GM18520 (cell line): Measurements from ENCODE around the gene COX7B2.

Experiments
- ATAC-seq: cut with Tn5 transposase; IDR thresholded peaks from one replicate; pipeline ENCODE4 v1.9.1; 2021; ENCODE audit not compliant: unreplicated experiment

The COX7B2 gene

DNA sequence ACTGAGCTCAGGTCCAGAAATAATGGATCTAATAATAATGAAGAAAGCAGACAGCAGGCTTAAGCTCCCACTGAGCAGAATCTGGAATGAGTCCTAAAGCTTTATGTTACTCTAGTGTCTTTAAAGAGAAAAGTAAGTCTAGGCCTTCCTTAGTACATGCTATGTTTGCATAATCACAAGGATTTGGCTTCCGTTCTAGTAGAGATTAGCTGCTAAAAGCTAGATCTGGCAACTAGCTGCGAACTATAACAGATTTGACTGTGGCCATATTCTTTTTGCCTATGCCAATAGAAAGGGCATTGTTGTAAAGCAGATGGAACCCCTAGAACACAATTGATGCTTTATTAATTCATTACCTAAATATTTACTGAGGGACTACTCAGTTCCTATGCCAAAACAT, 19.0 kb downstream of the COX7B2 start:
- no peak for ATAC-seq

DNA sequence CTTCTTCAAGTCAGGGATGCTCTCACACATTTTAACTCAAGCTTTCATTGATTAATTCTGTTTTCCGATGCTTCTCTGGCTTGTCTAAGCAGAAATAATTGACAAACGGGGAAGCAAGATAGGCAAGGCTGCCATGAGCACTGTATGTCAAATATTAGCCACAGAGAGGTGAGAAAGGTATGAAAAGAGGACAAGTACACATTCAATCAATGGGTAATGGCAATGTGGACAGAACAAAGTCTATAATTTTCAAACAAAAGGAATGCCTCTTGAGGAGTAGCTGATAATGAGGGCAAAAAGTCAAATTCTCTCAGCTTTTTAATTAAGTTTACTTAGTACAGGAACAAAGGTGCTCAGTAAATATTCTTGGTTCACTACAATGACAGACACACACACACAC, 19.6 kb downstream of the COX7B2 start:
- ATAC-seq = no peak

DNA sequence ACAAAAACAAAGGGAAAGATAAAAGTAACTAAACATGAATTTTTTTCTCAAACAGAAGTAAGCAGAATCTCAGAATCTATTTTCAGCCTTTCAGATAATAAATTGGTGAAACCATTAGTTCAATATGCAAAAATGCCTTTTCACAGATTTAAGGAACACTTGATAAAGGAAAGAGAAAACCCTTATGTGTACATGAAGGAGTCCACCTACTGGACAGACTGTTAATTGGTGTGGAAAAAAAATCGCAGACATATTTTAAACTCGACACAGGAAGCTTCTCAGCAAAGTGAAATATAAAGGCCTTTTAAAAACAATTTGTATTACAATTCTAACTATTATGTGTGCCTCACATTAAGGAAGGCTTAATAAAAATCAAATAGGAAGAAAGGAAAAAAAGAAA, 22.3 kb downstream of the COX7B2 start:
- ATAC-seq = no peak

DNA sequence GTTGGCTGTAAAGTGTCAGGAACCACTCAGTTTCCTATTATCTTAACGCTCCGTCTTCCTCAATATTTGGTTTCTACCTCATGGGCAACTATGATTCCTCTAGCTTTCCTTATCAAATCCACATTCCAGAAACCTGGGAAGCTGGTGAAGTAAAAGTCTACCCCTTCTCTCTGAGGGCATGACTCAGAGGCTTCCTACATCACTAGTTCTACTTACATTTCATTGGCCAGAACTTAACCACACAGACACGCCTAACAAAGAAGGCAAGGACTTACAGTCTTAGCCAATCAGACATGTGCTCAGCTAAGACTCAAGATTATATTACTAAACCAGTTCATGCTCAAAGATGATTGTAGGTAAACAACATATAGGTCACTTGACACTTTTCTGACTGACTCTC, 30.4 kb downstream of the COX7B2 start:
- ATAC-seq = no peak

DNA sequence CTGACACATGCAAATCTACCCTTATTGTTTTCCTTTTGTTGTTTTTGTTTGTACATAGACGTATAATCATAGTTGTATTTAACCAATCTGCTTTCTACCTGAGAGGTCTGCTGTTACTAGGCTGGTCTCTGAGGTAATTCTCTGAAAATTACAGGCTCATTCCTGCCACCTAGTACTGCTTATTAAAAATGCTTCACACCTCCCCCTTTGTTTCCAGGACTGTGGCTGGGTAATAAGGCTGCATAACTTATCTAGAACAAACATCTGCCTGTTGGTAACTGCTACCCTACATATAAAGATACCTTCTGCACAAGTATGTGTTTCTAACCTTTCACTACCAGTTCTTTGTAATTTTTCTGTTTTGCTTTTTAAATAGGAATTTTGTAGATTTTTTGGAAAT, 34.2 kb downstream of the COX7B2 start:
- no peak for ATAC-seq

DNA sequence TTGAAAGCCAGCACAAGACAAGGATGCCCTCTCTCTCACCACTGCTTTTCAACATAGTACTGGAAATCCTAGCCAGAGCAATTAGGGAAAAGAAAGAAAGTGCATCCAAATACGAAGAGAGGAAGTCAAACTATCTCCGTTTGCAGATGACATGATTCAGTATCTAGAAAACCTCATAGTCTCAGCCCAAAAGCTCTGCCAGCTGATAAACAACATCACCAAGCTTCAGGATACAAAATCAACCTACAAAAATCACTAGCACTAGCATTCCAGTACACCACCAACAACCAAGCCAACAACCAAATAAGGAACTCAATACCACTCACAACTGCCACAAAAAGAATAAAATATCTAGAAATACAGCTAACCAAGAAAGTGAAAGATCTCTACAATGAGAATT, 38.6 kb downstream of the COX7B2 start:
- no peak for ATAC-seq

DNA sequence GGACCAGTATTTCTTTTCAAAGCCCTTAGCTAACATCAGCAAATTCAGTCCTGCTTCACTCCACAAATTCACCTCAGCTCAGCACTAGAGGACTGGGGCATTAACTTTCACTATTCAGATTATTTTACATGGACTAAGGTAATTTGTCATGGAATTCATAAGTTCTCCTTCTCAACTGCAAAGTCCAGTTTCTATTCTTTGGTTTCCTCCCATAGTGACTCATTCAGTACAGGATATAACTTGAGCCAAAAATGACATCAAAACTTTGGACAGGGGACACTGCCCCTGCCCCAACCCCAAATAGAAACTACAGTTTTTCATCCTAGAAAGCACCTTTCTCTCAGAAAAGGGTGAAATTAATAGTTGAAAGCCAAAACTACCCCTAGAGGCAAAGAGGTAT, 52.7 kb downstream of the COX7B2 start:
- no peak for ATAC-seq

DNA sequence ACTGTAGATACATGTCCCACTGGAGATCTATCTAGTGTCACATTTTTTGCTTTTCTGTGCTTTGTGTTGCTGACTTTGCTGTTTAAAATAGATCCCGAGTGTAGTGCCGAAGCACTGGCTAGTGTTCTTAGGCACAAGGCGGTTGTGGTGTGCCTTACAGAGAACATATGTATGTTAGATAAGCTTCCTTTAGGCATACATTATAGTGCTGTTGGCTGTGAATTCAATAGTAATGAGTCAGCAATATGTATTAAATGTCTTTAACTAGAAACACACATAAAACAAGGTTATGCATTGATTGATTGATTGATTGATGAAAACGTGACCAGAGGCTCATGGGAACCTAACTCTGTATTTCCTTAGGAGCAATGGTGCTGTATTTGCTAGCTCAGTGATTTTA, 56.2 kb downstream of the COX7B2 start:
- ATAC-seq = no peak

DNA sequence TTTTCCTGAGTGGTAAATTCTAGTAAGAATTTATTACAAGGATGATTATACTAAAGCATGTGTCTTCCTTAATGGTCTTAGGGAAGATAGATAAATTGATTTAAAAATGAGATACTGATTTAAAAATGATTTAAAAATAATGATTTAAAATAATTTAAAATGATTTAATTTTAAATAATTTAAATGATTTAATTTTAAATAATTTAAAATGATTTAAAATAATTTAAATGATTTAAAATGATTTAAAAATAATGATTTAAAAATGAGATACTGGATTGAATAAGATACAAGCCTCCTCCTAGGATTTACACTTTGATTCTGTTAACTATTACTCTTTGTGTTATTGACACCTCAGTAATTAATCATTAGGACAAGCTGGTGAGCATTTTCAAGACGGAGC, 59.0 kb downstream of the COX7B2 start:
- no peak for ATAC-seq

DNA sequence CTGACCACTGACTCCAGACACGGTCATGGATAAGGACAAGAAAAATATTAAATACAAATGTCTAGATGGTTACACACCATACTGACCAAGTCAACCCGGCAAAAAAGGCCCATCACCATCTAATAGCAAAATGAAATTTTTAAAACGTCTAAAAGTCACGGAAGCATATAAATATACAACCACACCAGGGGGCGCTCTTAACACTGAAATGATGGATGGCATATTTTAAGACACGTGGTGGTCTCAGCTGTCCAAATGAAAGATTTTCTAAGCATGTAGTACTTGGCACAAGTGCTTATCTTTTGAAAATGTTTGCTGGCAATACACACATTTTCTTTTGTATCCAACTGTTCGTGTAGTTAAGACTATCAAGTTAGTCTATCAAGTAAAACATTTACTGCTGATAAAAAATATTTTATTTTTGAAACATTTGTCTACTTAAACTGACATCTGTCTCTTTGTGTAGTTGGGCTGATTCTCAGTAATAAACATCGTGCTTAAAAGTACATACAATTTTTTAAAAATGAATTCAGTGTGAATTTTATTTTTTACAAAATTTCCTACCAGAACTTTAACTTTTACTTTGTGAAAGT, 64.6 kb downstream of the COX7B2 start:
- ATAC-seq = no peak

DNA sequence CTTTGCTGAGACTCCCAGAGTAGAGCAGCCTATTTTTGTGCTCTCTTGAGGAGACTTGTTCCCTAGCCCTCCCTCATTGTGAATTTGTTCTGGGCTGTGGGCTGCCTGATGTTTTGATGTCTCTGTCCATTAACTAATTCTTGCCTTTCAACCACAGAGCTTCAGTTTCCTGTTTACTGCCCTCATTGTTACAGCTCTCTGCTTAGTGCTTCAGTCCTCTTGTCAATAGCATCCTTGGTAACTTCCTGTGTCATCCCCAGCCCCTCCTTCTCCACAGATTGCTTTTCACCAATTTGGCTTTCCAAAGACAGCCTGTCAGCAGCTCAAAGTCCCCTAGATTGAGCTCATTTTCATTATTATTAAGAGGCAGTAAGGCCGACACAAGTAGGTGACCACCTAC, 69.9 kb downstream of the COX7B2 start:
- ATAC-seq = peak; percentile 61

DNA sequence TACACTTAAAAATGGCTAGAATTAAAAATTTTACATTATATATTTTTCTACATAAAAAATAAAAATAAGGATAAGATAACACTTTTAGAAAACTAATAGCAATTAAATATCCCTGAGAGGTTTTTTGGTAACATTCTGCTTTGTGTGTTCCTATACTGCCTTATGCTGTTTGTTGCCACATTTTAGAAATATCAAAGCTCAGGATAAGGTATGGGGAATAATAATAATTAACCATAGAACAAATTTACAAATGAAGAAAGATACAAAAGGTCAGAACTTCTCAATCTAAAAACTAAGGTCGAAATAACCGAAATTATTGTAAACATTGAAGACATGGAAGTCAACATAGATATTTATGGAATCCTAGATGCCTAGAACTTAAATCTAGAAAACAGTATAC, 71.4 kb downstream of the COX7B2 start:
- ATAC-seq = no peak

DNA sequence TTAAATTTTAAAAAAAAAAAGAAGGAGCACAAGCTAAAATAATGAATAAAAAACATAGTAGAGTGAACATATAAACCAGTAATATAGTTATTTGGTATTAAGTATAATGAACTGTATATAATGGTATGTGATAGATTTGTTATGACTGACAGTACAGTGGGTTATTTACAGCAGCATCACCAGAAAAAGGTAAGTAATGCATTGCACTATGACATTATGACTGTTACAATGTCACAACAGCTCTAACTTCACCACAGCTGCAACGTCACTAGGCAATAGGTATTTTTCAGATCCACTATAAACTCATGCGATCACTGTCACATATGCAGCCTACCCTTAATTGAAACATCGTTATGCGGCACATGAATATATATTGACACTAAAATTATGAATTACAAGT, 72.5 kb downstream of the COX7B2 start:
- no peak for ATAC-seq

DNA sequence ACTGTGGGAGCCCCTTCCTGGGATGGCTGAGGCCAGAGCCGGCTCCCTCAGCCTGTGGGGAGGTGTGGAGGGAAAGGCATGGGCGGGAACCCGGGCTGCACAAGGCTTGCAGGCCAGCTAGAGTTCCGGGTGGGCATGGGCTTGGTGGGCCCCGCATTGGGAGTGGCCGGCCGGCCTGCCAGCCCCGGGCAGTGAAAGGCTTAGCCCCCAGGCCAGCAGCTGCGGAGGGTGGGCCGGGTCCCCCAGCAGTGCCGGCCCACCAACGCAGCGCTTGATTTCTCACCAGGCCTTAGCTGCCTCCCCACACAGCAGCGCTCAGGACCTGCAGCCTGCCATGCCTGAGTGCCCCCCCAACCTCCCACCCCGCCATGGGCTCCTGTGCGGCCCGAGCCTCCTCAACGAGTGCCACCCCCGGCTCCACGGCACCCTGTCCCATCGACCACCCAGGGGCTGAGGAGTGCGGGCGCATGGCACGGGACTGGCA, 78.0 kb downstream of the COX7B2 start:
- no peak for ATAC-seq

DNA sequence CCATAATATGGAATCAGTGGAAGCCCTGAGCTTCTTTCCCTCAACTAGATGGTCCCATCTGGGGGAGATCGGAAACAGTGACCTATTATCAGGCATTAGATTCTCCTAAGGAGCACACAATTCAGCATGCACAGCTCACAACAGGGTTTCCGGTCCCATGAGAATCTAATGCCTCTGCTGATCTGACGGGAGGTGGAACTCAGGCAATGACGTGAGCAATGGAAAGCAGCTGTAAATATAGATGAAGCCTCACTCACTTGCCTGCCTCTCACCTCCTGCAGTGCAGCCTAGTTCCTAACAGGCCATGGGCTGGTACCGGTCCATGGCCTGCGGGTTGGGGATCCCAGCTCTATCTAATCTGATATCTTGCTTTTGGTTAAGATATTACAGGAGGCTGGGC, 88.9 kb downstream of the COX7B2 start:
- ATAC-seq = no peak

DNA sequence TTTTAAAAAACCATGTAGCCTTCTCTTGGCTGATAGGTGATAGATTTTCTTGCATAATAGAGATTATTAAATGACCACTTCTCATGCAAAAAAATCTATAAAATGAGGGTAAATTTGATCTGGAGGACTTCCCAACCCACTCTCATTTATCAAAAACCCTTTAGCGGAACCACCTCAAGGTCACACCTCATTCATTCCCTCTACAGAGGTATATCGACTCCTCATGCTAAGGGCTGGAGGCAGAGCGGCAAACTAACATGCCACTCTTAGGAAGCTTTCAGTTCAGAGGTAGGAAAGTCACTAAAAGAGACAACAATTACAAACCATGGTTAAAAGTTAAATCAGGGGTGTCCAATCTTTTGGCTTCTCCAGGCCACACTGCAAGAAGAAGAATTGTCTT, 90.0 kb downstream of the COX7B2 start:
- ATAC-seq = no peak

DNA sequence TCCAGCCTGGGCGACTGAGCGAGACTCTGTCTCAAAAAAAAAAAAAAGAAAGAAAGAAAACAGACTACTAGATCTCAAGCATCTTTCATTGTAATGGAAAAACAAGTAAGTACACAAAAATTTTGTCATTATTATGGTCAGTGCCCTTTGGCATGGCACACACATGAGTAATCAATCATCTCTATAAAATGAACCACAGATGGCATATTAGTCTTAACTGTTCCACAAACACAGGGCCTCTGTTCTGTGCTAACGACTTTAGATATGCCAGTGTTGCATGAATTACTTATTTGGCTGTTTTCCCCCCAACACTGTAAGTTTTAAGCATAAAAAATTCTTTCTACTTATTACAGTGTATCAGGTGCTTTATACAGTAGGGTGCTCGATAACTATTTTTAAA, 90.4 kb downstream of the COX7B2 start:
- no peak for ATAC-seq

DNA sequence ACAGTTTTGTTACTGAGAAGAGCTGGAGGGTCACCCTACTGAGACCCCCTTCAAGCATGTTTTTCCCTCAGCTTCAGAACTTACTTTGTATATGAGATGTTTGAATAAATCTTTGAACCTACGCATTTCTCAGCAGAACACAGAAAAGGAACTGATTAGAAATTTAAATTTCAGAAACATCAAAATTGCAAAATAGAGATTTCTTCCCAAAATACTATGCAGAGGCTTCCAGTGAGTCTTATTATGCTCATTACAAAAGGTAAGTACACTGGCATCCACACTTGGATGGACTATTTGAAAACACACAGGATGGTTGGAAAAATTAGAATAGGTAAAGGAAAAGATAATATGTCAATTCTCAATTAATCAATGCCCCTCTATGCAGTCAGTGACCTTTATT, 91.2 kb downstream of the COX7B2 start:
- no peak for ATAC-seq

DNA sequence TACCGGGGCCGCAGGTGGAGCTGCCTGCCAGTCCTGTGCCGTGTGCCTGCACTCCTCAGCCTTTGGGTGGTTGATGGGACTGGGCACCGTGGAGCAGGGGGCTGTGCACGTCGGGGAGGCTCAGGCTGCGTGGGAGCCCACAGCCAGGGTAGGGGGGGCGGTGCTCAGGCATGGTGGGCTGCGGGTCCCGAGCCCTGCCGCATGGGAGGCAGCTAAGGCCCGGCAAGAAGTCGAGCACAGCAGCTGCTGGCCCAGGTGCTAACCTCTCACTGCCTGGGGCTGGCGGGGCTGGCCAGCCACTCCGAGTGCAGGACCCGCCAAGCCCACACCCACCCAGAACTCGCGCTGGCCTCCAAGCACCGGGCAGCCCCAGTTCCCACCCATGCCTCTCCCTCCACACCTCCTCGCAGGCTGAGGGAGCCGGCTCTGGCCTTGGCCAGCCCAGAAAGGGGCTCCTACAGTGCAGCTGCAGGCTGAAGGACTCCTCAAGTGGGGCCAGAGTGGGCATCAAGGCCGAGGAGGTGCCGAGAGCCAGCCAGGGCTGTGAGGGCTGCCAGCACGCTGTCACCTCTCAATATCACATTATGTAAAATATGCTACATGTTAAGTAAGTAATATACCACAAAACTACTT, 104.1 kb downstream of the COX7B2 start:
- ATAC-seq = no peak

DNA sequence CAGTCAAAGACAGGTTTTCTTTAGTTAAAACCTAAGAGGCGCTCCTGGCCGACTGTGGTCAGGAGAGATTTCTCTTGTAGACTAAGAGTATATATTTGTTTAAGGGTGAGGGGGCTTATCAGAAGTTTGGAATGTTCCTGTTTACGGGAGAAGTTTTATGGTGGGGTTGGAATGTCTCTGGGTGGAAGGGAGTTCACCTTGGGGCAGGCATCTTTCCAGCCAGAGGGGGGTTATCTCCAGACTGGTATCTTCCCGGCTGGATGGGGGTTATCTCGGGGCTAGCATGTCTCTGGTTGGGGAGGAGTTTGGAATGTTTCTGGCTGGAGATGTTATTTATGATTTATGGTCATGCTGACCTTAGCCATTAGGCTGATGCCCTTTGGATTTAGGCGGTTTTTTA, 116.0 kb downstream of the COX7B2 start:
- no peak for ATAC-seq

DNA sequence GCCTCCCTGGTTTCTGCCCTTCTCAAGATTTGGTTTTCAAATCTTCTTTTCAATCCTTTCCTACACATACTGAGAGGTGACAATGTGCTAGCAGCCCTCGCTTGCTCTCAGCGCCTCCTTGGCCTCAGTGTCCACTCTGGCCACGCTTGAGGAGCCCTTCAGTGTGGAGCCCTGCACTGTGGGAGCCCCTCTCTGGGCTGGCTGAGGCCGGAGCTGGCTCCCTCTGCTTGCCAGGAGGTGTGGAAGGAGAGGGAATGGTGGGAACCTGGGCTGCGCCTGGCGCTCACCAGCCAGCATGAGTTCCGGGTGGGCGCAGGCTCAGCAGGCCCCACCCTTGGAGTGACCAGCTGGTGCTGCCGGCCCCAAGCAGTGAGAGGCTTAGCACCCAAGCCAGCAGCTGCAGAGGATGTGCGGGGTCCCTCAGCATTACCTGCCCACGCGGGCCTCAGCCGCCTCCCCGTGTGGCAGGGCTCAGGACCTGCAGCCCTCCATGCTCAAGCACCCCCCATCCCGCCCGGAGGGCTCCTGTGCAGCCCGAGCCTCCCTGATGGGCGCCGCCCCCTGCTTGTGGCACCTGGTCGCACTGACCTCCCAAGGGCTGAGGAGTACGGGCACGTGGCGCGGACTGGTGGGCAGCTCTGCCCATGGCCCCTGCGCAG, 127.5 kb downstream of the COX7B2 start:
- ATAC-seq = no peak

DNA sequence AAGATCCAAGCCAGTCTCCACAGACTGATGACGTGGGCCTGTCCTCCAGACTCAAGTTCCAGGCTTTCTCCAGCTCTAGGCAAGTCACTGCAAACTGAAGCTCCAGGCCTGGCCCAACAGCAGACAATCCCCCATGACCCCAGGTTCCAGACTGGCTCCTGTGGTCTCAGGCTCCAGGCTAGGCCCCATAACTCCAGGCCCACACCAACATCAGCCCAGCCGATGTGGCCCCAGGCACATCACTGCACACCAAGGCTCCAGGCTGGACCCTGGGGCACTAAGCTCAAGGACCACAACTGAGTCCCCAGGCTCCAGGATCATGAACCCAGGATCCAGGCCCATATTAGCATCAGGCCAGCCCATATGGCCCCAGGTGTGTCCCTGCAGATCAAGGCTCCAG, 143.6 kb downstream of the COX7B2 start:
- ATAC-seq = no peak

DNA sequence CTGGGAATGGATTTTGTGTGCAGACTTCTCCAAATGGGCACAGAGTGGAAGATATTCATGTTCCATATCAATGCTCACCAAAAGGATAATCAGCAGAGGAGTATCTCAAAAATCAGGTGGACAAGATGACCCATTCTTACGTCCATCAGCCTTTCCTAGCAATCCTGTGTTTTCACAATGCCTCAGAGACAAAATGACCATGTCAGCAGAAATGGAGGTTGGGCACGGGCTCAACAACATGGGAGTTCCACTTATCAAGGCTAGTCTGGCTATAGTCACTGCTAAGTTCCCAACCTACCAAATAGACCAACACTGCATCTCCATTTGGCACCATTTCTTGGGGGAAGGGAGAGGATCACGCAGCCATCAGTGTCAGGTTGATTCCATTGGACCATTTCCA, 179.0 kb downstream of the COX7B2 start:
- ATAC-seq = no peak
